Ureter (tissue), 1 donor: Measurements from ENCODE around the gene MAGEB4. TPM values are rescaled to one million over a fixed set of nuclear protein-coding genes. Genes with fewer than 3 reads are reported as not detected.

Source experiments
- DNase-seq: peaks from one replicate; pipeline ENCODE4 v3.0.0-alpha.2; 2020; ENCODE audit warnings: low spot score
- total RNA-seq: library from RNA; stranded (reverse); gene quantifications from one replicate; pipeline ENCODE4 v1.2.4, GENCODE V29; 2023
- donor health status: DM: yes; HTN: yes; CAD: no.

The MAGEB4 gene
- total RNA-seq, 1 donor from 2014 or later: not detected

GRCh38 chrX:30283456-30284200 lies 41.8 kb downstream of the MAGEB4 start:
- DNase-seq: no peak

Other genes with a start within 250 kb of the MAGEB4 start
- not detected for gene MAGEB2, start 26.4 kb upstream of the MAGEB4 start, total RNA-seq
- gene MAGEB3, start 11.3 kb upstream of the MAGEB4 start, total RNA-seq: not detected
- gene MAGEB1, start 5.1 kb downstream of the MAGEB4 start, total RNA-seq: not detected
- not detected for gene NR0B1, start 67.4 kb downstream of the MAGEB4 start, total RNA-seq